Tibial nerve (tissue), 3 donors: ENCODE results near the gene DRD3.

ENCODE experiments used
- CTCF ChIP-seq, 5 experiments: fragments of 200-600 bp in 3 of 5; fragments of 450-650 bp in 2 of 5; sonication (generic) in 3 of 5; IDR thresholded peaks; one replicate each; pipeline ENCODE4 v1.5.1; 2016 to 2019; ENCODE audit warnings: antibody characterized with exemption in 5 of 5, mild to moderate bottlenecking in 3 of 5, moderate library complexity in 2 of 5
- POLR2A ChIP-seq, 2 donors: fragments of 450-650 bp; IDR thresholded peaks; one replicate each; pipeline ENCODE4 v1.6.1; 2017; ENCODE audit warnings: antibody characterized with exemption in 2 of 2, mild to moderate bottlenecking in 2 of 2, moderate library complexity in 2 of 2

- no peak for TF ChIP-seq CTCF (IDR thresholded peaks at IDR 0.05)
- no peak for TF ChIP-seq POLR2A (IDR thresholded peaks at IDR 0.05)
These were observed 27.8 kb downstream of the DRD3 start for GRCh38 chr3:114151091-114151490.
